ENCODE measurements around the gene CTNNA3.

The CTNNA3 gene

DNA sequence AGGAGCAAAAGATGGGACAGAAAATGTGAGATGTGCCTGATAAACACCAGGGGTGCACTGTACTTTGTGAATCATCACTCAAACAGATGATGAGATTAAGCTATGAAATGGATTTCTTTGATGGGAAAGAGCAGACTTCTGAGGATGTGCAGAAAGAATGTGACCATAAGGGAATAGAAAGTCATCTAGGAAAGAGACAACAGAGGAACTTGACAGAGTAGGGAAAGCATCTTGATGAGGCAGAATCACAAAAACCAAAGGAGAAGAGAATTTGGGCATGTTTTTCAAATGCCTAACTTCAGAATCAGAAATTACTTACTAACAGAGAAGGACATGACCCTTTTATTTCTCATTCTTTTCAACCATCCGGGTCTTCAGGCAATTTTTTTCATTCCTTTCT lies 852.6 kb downstream of the CTNNA3 start:
- TF ChIP-seq, protein P1, sequence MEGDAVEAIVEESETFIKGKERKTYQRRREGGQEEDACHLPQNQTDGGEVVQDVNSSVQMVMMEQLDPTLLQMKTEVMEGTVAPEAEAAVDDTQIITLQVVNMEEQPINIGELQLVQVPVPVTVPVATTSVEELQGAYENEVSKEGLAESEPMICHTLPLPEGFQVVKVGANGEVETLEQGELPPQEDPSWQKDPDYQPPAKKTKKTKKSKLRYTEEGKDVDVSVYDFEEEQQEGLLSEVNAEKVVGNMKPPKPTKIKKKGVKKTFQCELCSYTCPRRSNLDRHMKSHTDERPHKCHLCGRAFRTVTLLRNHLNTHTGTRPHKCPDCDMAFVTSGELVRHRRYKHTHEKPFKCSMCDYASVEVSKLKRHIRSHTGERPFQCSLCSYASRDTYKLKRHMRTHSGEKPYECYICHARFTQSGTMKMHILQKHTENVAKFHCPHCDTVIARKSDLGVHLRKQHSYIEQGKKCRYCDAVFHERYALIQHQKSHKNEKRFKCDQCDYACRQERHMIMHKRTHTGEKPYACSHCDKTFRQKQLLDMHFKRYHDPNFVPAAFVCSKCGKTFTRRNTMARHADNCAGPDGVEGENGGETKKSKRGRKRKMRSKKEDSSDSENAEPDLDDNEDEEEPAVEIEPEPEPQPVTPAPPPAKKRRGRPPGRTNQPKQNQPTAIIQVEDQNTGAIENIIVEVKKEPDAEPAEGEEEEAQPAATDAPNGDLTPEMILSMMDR (IDR thresholded peaks at IDR 0.05): no peak

DNA sequence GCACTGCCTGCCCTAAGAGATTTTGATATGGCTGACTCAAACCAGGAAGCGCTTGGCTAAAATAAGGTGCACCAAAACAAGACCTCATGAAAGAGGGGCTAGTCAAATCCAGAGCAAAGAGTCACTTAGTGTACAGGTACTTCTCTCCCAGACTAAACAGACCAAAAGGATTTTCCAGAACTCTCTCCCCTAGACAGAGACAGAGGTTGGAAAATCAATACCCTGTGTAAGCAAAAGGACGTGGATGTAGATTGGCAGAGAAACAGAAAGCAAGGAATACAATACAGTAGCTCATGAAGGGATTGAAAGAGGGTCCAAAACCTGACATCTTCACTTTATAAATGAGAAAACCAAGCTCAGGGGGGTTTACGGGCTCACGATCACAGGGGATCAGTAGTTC lies 853.1 kb downstream of the CTNNA3 start:
- TF ChIP-seq, protein P1 (IDR thresholded peaks at IDR 0.05): no peak

DNA sequence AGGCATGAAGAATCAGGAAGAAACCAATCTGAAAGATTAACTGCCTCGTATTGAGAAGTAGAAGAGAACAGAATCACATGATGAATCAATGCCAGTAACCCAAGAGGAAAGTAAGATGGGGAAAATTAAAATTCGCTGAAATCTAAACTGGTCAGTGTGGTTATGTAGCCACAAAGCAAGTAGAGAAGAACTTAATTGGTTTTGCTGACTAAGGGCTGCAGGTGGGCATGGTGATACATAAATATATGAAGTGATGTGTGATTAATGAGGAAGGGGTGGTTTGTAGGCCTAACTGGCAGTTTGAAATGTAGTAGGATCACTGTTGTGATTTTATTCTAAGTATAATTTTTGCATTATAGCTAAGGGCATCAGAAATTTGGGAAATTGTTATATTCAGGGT lies 853.6 kb downstream of the CTNNA3 start:
- TF ChIP-seq, protein P1 (IDR thresholded peaks at IDR 0.05): no peak

DNA sequence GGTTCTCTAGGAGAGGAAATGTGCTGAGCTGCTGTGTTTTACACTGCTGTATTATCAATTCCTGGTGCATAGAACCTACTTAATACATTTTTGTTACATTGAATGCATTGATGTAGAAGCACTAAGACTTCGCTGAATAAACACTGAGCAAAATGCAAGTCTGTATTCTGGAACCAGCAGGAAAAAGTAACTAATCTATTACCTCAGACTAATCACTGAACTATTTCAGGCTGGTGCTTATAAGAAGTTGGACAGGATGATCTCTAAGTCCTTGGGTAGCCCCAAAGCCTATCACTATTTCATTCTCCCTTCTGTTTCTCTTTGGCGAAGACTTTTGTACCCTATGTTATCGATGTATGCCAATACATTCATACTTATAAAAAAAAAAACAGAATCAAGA lies 857.3 kb downstream of the CTNNA3 start:
- TF ChIP-seq, protein P1 (IDR thresholded peaks at IDR 0.05): no peak

DNA sequence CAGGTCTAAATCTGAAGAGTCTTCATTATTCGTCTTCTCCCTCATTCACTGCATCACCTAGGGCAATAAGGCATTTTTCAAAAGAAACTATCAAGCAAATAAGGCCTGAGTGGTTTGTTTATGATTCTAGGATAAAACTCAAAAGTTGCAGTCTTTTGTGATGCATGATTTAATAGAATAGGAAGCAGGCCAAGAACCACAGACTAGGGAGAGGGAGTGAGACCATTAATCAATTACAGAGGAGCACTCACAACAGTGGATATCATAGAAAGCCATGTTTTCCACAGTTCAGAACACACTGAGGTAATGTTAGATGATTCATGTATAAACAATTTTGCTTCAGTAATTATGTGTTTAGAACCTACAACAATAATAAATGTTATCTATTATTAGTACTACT lies 858.0 kb downstream of the CTNNA3 start:
- TF ChIP-seq, protein P1 (IDR thresholded peaks at IDR 0.05): no peak

DNA sequence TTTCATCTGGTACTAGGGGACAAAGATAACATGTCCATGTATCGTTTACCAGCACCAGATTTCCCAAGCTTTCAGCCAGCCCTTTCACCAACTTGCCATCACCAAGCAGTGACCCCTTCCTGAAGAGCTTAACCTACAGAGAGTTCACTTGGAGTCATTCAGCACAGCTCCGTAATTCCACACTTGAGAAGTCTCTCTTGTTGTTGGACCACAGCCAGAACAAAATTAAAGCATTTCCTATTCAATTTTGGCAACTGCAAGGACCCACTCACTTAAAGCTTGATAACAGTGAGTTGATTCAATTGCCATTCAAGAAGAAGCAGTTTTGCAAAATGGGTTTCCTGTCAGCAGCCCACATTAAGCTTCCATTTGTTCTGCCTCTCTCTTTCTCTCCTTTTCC lies 858.7 kb downstream of the CTNNA3 start:
- TF ChIP-seq, protein P1 (IDR thresholded peaks at IDR 0.05): no peak

DNA sequence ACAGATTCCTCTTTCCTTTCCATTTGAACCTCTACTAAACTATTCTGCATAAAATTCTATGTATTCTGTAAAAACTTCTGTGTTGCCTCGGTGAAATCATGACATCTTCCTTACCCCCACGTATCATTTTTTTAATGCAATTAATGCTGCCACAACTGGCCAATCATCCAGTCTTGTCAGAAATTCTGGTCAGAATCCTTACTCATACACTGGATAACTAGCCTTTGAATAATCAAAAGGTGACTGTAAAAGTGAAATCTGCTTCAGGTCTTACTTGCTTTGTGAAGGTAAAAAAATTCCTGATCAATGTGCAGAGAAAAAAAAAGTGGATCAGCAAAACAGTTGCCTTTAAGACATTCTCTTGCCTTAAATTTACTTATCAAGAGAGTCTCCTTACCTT lies 859.2 kb downstream of the CTNNA3 start:
- TF ChIP-seq, protein P1 (IDR thresholded peaks at IDR 0.05): no peak

DNA sequence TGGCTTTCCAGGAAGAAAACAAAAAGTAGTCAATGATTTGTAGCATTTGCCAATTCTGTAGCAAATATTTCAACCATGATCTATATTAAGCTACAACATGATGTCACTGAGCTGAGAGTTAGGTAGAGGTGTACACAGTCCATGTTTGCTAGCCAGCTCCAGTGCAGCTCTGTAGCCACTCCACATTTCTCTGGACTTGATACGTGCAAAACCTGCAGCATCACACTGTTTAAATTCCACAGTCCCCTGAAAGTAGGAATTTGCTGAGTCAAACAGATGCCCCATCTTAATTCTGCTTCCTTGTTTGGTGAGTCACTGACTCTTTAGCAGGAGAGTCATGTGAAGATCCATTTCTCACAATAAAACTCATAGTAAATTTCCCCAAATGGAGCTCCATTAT lies 859.9 kb downstream of the CTNNA3 start:
- TF ChIP-seq, protein P1 (IDR thresholded peaks at IDR 0.05): no peak

Measured in LNCAP (cell line).